ENCODE measurements around the gene ANTXR1.

- TF ChIP-seq CTCF (optimal IDR thresholded peaks at IDR 0.05 in 1 of 3, IDR thresholded peaks at IDR 0.05 in 1 of 3, conservative IDR thresholded peaks at IDR 0.05 in 1 of 3; ENCODE audit: extremely low read depth in 1 of 3, insufficient read depth in 2 of 3, low read length in 3 of 3) (no peak), EZH2 (IDR thresholded peaks at IDR 0.05; ENCODE audit: low read length) (no peak)
Measured at GRCh38 chr2:69171897-69172525, 159.0 kb downstream of the ANTXR1 start.

Measured in keratinocyte (primary cell).